ENCODE results near the gene PCED1B.

DNA sequence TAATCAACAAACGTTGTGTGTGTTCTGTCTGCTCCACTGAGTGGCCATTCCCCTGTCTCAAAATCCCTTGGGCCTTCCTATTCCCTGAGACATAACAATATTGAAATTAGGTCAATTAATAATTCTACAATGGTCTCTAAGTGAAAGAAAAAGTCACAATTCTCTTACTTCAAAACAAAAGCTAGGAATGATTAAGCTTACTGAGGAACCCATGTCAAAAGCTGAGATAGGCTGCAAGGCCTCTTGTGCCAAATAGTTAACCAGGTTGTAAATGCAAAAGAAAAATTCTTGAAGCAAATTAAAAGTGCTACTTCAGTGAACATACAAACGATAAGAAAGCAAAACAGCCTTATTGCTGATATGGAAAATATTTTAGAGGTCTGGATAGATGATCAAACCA, 65.3 kb downstream of the PCED1B start:
- TF ChIP-seq, protein P1, sequence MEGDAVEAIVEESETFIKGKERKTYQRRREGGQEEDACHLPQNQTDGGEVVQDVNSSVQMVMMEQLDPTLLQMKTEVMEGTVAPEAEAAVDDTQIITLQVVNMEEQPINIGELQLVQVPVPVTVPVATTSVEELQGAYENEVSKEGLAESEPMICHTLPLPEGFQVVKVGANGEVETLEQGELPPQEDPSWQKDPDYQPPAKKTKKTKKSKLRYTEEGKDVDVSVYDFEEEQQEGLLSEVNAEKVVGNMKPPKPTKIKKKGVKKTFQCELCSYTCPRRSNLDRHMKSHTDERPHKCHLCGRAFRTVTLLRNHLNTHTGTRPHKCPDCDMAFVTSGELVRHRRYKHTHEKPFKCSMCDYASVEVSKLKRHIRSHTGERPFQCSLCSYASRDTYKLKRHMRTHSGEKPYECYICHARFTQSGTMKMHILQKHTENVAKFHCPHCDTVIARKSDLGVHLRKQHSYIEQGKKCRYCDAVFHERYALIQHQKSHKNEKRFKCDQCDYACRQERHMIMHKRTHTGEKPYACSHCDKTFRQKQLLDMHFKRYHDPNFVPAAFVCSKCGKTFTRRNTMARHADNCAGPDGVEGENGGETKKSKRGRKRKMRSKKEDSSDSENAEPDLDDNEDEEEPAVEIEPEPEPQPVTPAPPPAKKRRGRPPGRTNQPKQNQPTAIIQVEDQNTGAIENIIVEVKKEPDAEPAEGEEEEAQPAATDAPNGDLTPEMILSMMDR (IDR thresholded peaks at IDR 0.05; ENCODE audit: low read depth, low read length), result no peak
- TF ChIP-seq POLR2A (IDR thresholded peaks at IDR 0.05; ENCODE audit: extremely low read depth, insufficient read length), result no peak
